GM18519 (cell line): Measurements from ENCODE around the gene SLC35E4.
"Not testable (repeated sequence)": the region's sequence is repeated elsewhere in the genome, so short reads cannot be mapped to it uniquely, and the experiment has no call there.

Source experiments
- ATAC-seq: cut with Tn5 transposase; IDR thresholded peaks from one replicate; pipeline ENCODE4 v1.9.1; 2021; ENCODE audit warnings: mild to moderate bottlenecking, moderate library complexity; ENCODE audit not compliant: unreplicated experiment, low FRiP score

Gene SLC35E4

DNA sequence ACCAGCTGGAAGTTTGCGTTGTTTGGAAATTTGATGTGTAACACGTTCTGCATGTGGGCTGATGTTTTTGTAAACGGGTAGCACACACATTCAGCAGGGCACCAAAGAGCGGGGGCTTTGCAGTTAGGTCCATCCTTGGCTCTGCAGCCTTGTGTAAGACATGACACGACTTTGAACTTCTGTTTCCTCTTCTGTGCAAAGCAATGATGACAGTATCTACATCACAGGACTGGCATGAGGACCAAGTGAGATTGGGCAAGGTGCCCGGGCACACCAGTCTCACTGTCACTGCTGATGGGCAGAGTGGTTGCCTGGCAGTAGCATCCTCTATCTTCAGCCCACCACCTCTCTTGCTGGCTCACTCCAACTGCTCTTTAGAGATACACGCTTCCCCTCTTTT, 25.3 kb upstream of the SLC35E4 start:
- ATAC-seq = no peak

- no peak for ATAC-seq
These were observed 24.4 kb upstream of the SLC35E4 start for GRCh38 chr22:30611197-30611596.

- no peak for ATAC-seq
These were observed 22.8 kb upstream of the SLC35E4 start for GRCh38 chr22:30612789-30613188.

DNA sequence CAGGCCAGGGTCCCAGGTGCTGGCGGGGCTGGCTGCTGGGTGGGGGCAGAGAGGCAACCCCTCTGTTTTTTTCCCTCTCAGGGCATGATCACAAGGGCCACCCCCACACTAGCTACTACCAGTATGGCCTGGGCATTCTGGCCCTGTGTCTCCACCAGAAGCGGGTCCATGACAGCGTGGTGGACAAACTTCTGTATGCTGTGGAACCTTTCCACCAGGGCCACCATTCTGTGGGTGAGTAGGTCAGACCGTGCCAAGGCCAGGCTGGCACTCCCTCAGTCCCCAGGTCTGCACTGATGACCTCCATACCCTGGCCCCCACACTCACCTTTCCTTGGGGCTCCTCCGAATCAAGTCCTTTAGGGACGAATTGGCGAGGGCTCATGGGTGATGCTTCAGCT, 21.3 kb upstream of the SLC35E4 start:
- ATAC-seq = no peak

DNA sequence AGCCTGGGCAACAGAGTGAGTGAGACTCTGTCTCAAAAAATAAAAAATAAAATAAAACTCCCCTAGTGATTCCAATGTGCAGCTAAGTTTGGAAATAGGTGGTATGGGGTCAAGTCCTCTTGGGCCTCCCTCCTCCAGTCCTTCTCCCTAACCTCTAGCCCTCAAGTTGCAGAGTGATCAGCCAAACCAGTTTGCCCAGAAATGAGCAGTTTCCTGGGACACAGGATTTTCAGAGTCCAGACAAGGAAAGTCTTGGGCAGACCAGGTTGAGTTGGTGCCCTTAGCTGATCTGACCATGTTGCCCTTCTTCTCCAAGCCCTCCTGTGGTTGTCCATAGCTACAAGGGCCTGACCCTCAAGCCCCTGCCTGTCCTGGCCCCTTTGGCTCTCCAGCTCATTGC, 20.7 kb upstream of the SLC35E4 start:
- no peak for ATAC-seq

DNA sequence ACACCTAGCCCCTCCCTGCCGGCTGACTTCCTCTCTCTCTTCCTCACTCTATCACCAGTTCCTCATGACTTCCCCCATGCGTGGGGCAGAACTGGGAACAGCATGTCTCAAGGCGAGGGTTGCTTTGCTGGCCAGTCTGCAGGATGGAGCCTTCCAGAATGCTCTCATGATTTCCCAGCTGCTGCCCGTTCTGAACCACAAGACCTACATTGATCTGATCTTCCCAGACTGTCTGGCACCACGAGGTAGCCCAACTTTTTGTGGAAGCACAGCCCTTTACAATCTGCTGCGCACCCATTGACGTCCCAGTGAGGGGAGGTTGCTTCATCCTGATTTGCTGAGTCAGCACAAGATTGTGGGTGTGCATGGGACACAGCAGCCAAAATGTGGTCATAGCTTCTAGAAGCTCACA, 20.0 kb upstream of the SLC35E4 start:
- ATAC-seq = no peak

DNA sequence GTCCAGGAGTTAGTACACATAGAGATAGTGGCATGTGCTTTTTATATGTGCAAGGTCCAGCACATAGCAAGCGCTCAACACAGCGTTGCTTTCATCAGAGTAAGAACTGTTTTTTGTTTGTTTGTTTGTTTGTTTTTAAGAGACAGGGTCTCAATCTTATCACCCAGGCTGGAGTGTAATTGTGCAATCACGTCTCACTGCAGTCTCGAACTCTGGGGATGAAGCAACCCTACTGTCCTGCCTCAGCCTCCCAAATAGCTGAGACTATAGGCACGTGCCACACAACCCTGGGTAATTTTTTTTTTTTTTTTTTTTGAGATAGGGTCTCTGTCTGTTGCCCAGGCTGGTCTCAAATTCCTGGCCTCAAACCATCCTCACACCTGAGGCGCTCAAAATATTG, 17.8 kb upstream of the SLC35E4 start:
- no peak for ATAC-seq

GRCh38 chr22:30619909-30620308, 15.7 kb upstream of the SLC35E4 start:
- not testable (repeated sequence) for ATAC-seq

DNA sequence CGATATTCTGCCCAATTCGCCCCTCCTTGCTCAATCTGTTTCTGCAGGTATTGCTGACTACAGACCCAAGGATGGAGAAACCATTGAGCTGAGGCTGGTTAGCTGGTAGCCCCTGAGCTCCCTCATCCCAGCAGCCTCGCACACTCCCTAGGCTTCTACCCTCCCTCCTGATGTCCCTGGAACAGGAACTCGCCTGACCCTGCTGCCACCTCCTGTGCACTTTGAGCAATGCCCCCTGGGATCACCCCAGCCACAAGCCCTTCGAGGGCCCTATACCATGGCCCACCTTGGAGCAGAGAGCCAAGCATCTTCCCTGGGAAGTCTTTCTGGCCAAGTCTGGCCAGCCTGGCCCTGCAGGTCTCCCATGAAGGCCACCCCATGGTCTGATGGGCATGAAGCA, 9.2 kb upstream of the SLC35E4 start:
- ATAC-seq = no peak

- ATAC-seq = no peak
These were observed 8.1 kb upstream of the SLC35E4 start for GRCh38 chr22:30627471-30627870.

- ATAC-seq = no peak
These were observed 7.1 kb upstream of the SLC35E4 start for GRCh38 chr22:30628491-30628890.

DNA sequence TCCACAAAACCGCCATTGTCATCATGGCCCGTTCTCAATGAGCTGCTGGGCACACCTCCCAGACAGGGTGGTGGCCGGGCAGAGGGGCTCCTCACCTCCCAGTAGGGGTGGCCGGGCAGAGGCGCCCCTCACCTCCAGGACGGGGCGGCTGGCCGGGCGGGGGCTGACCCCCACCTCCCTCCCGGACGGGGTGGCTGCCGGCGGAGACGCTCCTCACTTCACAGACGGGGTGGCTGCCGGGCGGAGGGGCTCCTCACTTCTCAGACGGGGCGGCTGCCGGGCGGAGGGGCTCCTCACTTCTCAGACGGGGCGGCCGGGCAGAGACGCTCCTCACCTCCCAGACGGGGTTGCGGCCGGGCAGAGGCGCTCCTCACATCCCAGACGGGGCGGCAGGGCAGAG, 4.1 kb upstream of the SLC35E4 start:
- ATAC-seq = not testable (repeated sequence)

- peak; percentile 38 for ATAC-seq
These were observed 929 bp upstream of the SLC35E4 start for GRCh38 chr22:30634471-30635233.

GRCh38 chr22:30636226-30637077, 871 bp downstream of the SLC35E4 start:
- ATAC-seq = no peak

DNA sequence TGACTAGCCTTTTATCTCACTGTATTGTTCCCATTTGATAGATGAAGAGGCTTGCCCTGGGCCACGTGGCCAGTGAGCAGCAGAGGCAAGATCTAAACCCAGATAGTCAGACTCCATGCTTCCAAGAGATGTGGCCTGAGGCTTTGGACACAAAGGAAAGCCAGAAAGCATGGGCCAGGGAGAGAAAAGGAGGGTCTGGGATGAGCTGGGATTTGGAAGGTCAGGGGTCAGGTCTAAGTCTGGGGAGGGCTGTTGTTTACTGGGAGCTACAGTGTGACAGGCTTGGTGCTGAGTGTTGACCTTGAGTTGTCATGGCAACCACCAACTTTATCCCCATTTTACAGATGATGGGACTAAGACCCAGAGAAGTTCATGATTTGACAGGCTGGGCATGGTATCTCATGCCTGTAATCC, 2.1 kb downstream of the SLC35E4 start:
- ATAC-seq = no peak

DNA sequence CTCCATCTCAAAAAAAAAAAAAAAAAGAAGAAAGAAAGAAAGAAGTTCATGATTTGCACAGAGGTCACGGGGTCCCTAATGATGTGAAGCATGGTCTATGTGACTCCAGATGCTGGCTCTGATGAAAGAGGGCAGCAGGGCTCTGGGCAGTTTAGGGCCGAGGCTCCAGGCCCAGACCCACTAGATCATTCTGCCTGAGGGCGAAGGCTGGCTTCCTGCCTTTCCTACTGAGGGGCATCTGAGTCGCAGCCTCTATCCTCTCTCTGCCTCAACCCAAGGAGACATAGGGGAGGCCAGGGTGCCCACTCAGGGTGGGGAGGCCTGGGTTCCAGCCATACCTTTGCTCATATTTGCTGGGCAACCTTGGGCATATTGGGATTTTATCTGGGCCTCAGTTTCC, 4.8 kb downstream of the SLC35E4 start:
- no peak for ATAC-seq

DNA sequence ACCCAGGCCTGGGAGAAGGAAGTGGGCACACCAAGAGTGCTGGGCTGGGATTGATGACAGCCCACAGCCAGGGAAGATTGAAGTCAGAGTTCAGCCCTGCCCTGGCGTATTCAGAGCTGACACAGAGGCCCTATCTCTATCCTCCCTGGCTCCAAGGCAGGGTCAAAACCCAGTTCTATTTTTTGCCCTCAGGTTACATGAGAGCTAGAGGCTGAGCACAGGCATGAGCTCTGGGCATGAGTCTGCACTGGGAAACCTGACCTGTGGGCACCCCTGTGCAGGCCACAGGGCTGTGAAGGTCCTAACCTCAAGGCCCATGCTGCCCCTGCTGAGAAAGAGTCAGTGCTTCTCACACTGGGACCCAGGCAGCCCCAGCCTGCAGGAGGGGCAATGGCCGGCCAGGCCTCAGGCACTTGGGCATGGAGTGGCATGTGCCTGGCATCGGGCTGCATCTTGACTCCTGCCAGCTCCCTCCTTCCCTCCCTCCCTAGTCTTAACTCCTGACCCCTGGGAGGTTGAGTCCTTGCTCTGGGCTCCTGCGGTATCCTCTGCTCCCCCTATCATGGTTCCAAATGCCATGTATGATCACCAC, 5.4 kb downstream of the SLC35E4 start:
- no peak for ATAC-seq

- ATAC-seq = no peak
These were observed 7.7 kb downstream of the SLC35E4 start for GRCh38 chr22:30643055-30643875.

DNA sequence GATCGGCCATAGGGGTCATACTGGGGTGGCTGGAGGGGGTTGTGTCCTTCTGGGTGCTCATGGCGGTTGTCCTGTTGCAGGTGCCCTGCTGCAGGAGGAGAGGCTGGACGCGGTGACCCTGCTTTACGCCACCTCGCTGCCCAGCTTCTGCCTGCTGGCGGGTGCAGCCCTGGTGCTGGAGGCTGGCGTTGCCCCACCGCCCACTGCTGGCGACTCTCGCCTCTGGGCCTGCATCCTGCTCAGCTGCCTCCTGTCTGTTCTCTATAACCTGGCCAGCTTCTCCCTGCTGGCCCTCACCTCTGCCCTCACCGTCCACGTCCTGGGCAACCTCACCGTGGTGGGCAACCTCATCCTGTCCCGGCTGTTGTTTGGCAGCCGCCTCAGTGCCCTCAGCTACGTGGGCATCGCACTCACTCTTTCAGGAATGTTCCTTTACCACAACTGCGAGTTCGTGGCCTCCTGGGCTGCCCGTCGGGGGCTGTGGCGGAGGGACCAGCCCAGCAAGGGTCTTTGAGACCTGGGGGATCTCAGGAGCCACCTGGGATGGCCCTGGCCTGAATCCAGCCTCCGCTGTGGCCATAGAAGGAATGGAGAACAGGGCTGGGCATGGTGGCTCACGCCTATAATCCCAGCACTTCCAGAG, 11.1 kb downstream of the SLC35E4 start:
- ATAC-seq = no peak

- no peak for ATAC-seq
These were observed 12.0 kb downstream of the SLC35E4 start for GRCh38 chr22:30647536-30647935.
